Heart right ventricle (tissue), 16 donors: ENCODE data around the gene P4HA3. TPM values are rescaled to one million over a fixed set of nuclear protein-coding genes. Genes with fewer than 3 reads are reported as not detected.

ENCODE experiments used
- ATAC-seq, 8 donors: fragments of 200-7000 bp; cut with Tn5 transposase; one replicate each; pipeline ENCODE4 v1.9.1; 2020; ENCODE audit warnings: mild to moderate bottlenecking in 8 of 8, moderate library complexity in 8 of 8, moderate number of reproducible peaks in 1 of 8
- DNase-seq, 2 donors: peaks; one replicate each; pipeline ENCODE4 v3.0.0-alpha.2; 2020
- H3K27ac ChIP-seq, 10 donors: fragments of 200-600 bp; sonication (generic) in 2 of 10; one replicate each; pipeline versions ENCODE4 v1.5.0 to v1.8.0; 2020 to 2022; ENCODE audit warnings: mild to moderate bottlenecking in 3 of 10
- H3K27me3 ChIP-seq, 7 donors: fragments of 200-600 bp; one replicate each; pipeline ENCODE4 v1.8.0; 2021 to 2022; ENCODE audit warnings: mild to moderate bottlenecking in 2 of 7
- H3K36me3 ChIP-seq, 9 donors: fragments of 200-600 bp; sonication (generic) in 1 of 9; one replicate each; pipeline versions ENCODE4 v1.5.0 to v1.8.0; 2020 to 2022; ENCODE audit warnings: mild to moderate bottlenecking in 2 of 9
- H3K4me1 ChIP-seq, 9 donors: fragments of 200-600 bp; sonication (generic) in 1 of 9; one replicate each; pipeline versions ENCODE4 v1.5.0 to v1.8.0; 2020 to 2022; ENCODE audit warnings: mild to moderate bottlenecking in 4 of 9
- H3K4me3 ChIP-seq, 10 donors: fragments of 200-600 bp; sonication (generic) in 2 of 10; one replicate each; pipeline versions ENCODE4 v1.5.0 to v1.8.0; 2020 to 2022; ENCODE audit warnings: mild to moderate bottlenecking in 7 of 10, moderate library complexity in 2 of 10
- H3K9me3 ChIP-seq, 11 donors: fragments of 200-600 bp in 10 of 11; sonication (generic) in 2 of 11; one replicate each; pipeline versions ENCODE4 v1.5.0 to v1.8.0; 2013 to 2022; ENCODE audit warnings: mild to moderate bottlenecking in 2 of 11, control low read depth in 1 of 11, moderate library complexity in 1 of 11
- CTCF ChIP-seq, 9 donors: fragments of 200-600 bp; sonication (generic) in 2 of 9; IDR thresholded peaks; one replicate each; pipeline versions ENCODE4 v1.5.0 to v1.8.0; 2021 to 2022; ENCODE audit warnings: antibody characterized with exemption in 9 of 9, mild to moderate bottlenecking in 5 of 9, moderate library complexity in 1 of 9
- WGBS, 2 donors: extraction: QIAGEN DNeasy Blood & Tissue Kit; methylation state at CpG; one replicate each; pipeline ENCODE4 v1.1.7; 2013; ENCODE audit warnings: inconsistent platforms in 1 of 2; 5-methylcytosine and 5-hydroxymethylcytosine counted together
- intact Hi-C, 10 donors: fragments of 100-400 bp; cut with DNase I; formaldehyde crosslinking; loops; one replicate each; pipeline versions ENCODE4 v1.11.1 to v1.14.2; 2022
- long read RNA-seq, 3 donors: library from polyadenylated mRNA; unstranded; transcript quantifications; one replicate each; pipeline ENCODE4 v2.0.0, GENCODE V29; 2020 to 2021
- polyA plus RNA-seq, 2 donors: library from polyadenylated mRNA; stranded (reverse); fragments of 200-250 nt; gene quantifications; one replicate each; pipeline ENCODE4 v1.2.3, GENCODE V29; 2013
- total RNA-seq, 10 donors: library from RNA; stranded (reverse); fragmentation: NEBNext Ultra II Directional in 3 of 10; extraction: Animal tissue kit (Norgen Biotek cat#: 25700) in 3 of 10; gene quantifications; one replicate each; pipeline versions ENCODE4 v1.2.1 to v1.2.4, GENCODE V29; 2021 to 2023
- donor health status: Arrhythmogenic right ventricular cardiomyopathy.
- donor health status: ischemic (EF 13 %, LVEDD 7.1; RV severe dilation, severe dysfunction).
- donor health status: healthy with polysubstance abuse.
- donor health status: DM: no; HTN: yes; CAD: no.
- donor health status: DM: no; HTN: no; CAD: no.
- donor health status: ischemic (EF 25% LVEDD 6.9; RV normal size, moderate dysfunction).
- donor health status: ischemic (EF 25% LVEDD 5.7; RV mildly dilated, moderate dysfunction).
- donor health status: healthy.
- donor health status: DM: yes; HTN: yes; CAD: no.
- donor health status: Ischemic cardiomyopathy.
- donor health status: ischemic (EF 35%, LVEDD 5.7; RV mildly dilated, moderate dysfunction).
- donor health status: nonischemic (EF 11% LVEDD 7.7; RV severe dilation, severe dysfunction).
- donor health status: DM: yes; HTN: yes; CAD: no.
- donor health status: PGD.
- donor health status: ischemic (EF 29% LVEDD 5.4; RV normal size, mild dysfunction).
- donor health status: nonischemic (EF 23%, LVEDD 6.1; RV moderate dilation, normal function).

The P4HA3 gene
- under 1 TPM in 4 of 10 donors, not detected in 6; 0.13 to 0.76 (median 0.29) TPM for total RNA-seq
- under 1 TPM; 0.15 to 0.59 TPM for polyA plus RNA-seq
- long read RNA-seq, donor 1 = 0 reads
- long read RNA-seq, donor 2, partial matches to known transcripts = 0 of 2 reads
- long read RNA-seq, donor 2, other reads (novel, unspliced or antisense) = 2 of 2 reads
- long read RNA-seq, donor 3, partial matches to known transcripts = 0 of 3 reads
- long read RNA-seq, donor 3, other reads (novel, unspliced or antisense) = 3 of 3 reads

- peak; percentile 52 to 75 for DNase-seq
Measured at GRCh38 chr11:74311352-74311926, at the start of gene P4HA3. TSS of gene P4HA3 (minus strand) at chr11:74311640. CDS start at chr11:74311611, 29 bp downstream.

GRCh38 chr11:74357449-74357848, 46.0 kb upstream of the P4HA3 start:
- DNase-seq (no peak), ATAC-seq (no peak)
- no peak for TF ChIP-seq CTCF (IDR thresholded peaks at IDR 0.05)
- H3K4me3 ChIP-seq = no peak overlapping the region
- no peaks in the 10 kb centered on the region for H3K4me1 ChIP-seq
- H3K27ac ChIP-seq = no peak overlapping the region
- 96 to 97% methylated on average over 1 of the region's 1 CpG for WGBS, 2 donors
- intact Hi-C loops = no loop called here
- H3K9me3 ChIP-seq = peaks cover 0 to 16% (median 0%) of the 10 kb centered on the region in 11 donors
- peaks cover 0 to 45% (median 6%) of the 10 kb centered on the region in 9 donors for H3K36me3 ChIP-seq
- no peaks in the 10 kb centered on the region for H3K27me3 ChIP-seq

More at GRCh38 chr11:74311352-74311926, at the start of gene P4HA3:
- intact Hi-C loops = no loop called here
- Histone ChIP-seq H3K4me3 (peak within 1 kb of the TSS; percentile 35 to 62 (median 58)), H3K36me3 (no peaks in the 10 kb centered on the region), H3K9me3 (peaks cover 0 to 15% (median 7%) of the 10 kb centered on the region in 11 donors), H3K4me1 (peaks cover 0 to 22% (median 4%) of the 10 kb centered on the region in 9 donors), H3K27ac (peak within 1 kb of the TSS in 2 of 10 donors; percentile 19 to 26), H3K27me3 (peaks cover 0 to 24% (median 8%) of the 10 kb centered on the region in 7 donors)
- peak; percentile 92 to 97 (median 94) for ATAC-seq
- peak in 4 of 9 donors; percentile 24 to 48 (median 32) for TF ChIP-seq CTCF (IDR thresholded peaks at IDR 0.05)
- 3 to 4% methylated on average over 46 to 62 of the region's 62 CpGs for WGBS, 2 donors

- ATAC-seq (no peak), DNase-seq (no peak)
- intact Hi-C loops = no loop called here
- Histone ChIP-seq H3K4me1 (no peaks in the 10 kb centered on the region), H3K27me3 (no peaks in the 10 kb centered on the region), H3K4me3 (no peak overlapping the region), H3K36me3 (peaks cover 0 to 43% (median 4%) of the 10 kb centered on the region in 9 donors), H3K9me3 (peaks cover 0 to 7% (median 0%) of the 10 kb centered on the region in 11 donors), H3K27ac (no peak overlapping the region)
- WGBS, 2 donors = 96 to 100% methylated on average over 2 of the region's 2 CpGs
- no peak for TF ChIP-seq CTCF (IDR thresholded peaks at IDR 0.05)
Measured at GRCh38 chr11:74355626-74356025, 44.2 kb upstream of the P4HA3 start.

GRCh38 chr11:74354036-74354435, 42.6 kb upstream of the P4HA3 start:
- WGBS, 2 donors = 72 to 80% methylated on average over 3 of the region's 3 CpGs

More at GRCh38 chr11:74354036-74354435, 42.6 kb upstream of the P4HA3 start:
- Histone ChIP-seq H3K4me3 (no peak overlapping the region), H3K36me3 (peaks cover 0 to 33% (median 0%) of the 10 kb centered on the region in 9 donors), H3K27ac (no peak overlapping the region), H3K27me3 (no peaks in the 10 kb centered on the region), H3K4me1 (no peaks in the 10 kb centered on the region), H3K9me3 (no peaks in the 10 kb centered on the region)
- no peak for ATAC-seq
- DNase-seq = no peak
- intact Hi-C loops = no loop called here
- no peak for TF ChIP-seq CTCF (IDR thresholded peaks at IDR 0.05)
